GM12801 (cell line): Measurements from ENCODE around the gene PHYHD1.

Experiments
- TF ChIP-seq, protein P1 (sequence below): IDR thresholded peaks from one replicate; pipeline ENCODE4 v1.5.1; 2011; ENCODE audit warnings: control low read depth; ENCODE audit not compliant: insufficient read length; ENCODE audit errors: extremely low read depth

The PHYHD1 gene

GRCh38 chr9:128886211-128886891, 34.4 kb upstream of the PHYHD1 start:
- TF ChIP-seq, protein P1, sequence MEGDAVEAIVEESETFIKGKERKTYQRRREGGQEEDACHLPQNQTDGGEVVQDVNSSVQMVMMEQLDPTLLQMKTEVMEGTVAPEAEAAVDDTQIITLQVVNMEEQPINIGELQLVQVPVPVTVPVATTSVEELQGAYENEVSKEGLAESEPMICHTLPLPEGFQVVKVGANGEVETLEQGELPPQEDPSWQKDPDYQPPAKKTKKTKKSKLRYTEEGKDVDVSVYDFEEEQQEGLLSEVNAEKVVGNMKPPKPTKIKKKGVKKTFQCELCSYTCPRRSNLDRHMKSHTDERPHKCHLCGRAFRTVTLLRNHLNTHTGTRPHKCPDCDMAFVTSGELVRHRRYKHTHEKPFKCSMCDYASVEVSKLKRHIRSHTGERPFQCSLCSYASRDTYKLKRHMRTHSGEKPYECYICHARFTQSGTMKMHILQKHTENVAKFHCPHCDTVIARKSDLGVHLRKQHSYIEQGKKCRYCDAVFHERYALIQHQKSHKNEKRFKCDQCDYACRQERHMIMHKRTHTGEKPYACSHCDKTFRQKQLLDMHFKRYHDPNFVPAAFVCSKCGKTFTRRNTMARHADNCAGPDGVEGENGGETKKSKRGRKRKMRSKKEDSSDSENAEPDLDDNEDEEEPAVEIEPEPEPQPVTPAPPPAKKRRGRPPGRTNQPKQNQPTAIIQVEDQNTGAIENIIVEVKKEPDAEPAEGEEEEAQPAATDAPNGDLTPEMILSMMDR, result no peak

DNA sequence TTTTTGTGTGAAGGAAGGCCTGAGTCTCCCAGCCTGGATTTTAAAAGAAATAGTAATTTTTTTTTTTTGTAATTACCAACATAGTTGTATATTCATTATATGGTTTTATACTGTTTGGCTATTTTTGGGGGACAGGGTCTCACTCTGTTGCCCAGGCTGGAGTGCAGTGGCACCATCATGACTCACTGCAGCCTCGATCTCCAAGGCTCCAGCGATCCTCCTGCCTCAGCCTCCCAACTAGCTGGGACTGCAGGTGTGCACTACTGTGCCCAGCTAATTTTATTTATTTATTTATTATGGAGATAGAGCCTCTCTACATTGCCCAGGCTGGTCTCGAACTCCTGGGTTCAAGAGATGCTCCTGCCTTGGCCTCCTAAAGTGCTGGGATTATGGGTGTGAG, 33.7 kb upstream of the PHYHD1 start:
- TF ChIP-seq, protein P1, result no peak

- TF ChIP-seq, protein P1, result no peak
These were observed 32.9 kb upstream of the PHYHD1 start for GRCh38 chr9:128887914-128888350.

DNA sequence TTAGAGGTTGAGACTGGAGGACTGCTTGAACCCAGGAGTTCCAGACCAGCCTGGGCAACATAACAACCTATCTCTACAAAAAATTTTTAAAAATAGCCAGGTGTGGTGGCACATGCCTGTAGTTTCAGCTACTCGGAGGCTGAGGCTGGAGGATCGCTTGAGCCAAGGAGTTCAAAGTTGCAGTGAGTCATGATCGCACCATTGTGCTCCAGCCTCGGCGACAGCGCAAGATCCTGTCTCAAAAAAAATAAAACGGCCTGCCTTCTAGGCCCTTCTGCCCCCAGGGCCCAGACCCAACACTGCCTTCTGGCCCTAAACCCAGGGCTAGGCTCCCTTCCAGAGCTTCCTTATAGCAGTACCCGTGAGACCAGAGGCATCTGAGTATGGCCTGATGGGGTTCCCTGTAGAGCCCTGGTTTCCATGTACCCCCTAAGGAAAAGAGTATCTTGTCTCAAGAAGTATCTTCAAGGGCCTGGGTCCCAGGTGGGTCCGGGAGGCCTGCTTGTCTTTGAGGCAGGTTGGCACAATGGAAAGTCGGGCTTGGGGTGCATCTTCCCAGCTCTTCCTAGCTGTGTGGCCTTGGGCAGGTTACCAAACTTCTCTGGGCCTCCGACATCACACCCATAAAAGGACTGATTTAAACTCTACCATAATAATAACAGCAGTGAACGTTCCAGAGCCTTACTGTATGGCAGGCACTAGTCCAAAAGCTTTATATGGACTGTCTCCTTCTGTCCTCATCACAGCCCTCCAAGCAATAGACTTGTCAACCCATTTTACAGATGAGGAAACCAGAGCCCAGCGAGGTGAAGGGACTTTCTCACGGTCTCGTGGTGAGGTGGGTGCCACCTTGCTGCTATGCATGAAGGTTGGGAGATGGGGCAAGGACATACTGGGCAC, 29.2 kb upstream of the PHYHD1 start:
- TF ChIP-seq, protein P1, result no peak

DNA sequence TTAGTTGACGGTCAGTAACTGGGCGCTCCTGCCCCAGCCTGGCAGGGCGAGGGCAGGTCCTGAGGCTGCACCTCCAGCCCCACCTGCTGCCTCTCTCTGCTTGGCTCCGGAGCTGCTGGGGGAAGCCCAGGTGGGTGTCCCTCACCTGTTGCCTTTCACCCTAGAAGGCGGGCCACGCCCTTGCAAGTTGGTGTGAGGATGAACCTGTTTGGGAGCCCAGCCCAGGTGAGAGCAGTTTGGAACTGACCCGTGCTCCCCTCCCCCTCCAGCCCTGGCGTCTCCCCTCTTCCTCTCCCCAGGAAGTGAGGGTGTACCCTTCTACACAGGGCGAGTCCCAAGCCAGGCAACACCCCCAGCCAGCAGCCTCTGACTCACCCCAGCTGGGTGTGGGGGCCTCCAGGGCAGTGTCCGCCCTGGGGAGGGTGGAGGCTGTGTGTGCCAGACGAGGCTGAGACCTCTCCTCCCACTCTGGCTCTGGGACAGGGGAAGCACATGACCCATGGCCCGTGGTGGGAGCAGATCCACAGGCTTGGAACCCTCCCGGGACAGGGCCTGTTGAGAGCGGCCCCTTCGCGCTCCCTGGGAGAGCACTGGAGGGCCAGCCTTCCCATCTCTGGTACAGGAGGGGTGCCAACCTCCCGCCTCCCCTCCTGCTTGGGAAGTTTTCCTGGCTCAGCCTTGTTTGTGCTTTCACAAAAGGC, 28.4 kb upstream of the PHYHD1 start:
- TF ChIP-seq, protein P1, result no peak

- TF ChIP-seq, protein P1, result no peak
These were observed 27.4 kb upstream of the PHYHD1 start for GRCh38 chr9:128893354-128893753.

GRCh38 chr9:128894764-128895163, 26.0 kb upstream of the PHYHD1 start:
- TF ChIP-seq, protein P1, result no peak
